GM21737 (cell line): ENCODE data around the gene IGFLR1.
A peak's percentile ranks its signal among the peaks of the same experiment; 100 is the strongest.
"Not testable (repeated sequence)": the region's sequence is repeated elsewhere in the genome, so short reads cannot be mapped to it uniquely, and the experiment has no call there.

Experiments used
- ATAC-seq: cut with Tn5 transposase; IDR thresholded peaks from one replicate; pipeline ENCODE4 v1.9.1; 2021; ENCODE audit warnings: mild to moderate bottlenecking, moderate library complexity; ENCODE audit not compliant: unreplicated experiment

Gene IGFLR1

DNA sequence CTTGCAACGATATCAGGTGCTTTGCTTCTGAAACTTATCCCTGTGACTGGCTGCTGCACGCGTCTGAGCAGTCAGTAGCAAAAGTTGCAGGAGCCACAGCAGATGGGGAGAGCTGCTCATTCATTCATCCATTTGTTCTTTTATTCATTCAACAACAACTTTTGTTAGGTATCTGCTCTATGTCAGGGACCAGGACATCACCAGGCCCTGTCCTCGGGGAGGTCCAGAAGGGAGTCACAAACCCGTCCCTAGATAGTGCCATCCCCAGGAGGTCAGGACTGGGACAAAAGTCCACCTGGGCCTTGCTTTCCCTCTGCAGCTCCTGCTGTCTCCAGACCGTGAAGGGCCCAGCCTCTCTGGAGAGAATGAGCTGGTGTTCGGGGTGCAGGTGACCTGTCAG is 35.7 kb upstream of the IGFLR1 start:
- ATAC-seq, result no peak

GRCh38 chr19:35777086-35777841 is 35.0 kb upstream of the IGFLR1 start:
- ATAC-seq, result no peak

DNA sequence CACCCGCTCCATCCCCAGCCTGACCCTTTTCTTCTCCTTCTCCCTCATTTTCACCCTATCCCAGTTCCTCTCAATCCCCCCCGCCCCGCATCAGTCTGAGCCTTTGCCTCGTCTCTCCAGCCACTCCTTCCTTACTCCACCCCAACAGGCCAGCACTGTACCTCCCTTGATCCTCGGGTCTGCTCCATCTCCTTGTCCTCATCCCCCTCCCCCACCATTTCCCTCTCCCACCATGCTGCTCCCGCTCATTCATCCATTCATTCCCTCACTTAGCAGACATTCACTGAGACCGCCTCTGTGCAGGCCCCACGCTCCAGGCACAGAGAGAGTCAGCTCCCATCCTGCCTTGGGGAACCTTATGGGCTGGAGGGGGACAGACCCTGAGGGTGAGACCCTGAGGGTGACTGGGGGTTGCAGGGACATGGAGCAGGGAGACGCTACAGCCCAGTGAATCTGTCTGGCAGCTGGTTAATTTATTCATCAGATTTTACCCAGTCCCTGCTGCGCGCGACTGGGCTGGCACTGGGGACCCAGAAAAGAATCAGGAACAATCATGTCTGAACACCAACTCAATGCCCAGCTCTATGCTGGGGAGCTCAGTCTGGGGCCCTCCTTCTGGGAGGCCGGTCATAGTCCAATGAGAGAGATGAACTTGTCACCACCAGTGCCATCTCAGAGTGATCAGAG is 34.0 kb upstream of the IGFLR1 start:
- no peak for ATAC-seq

DNA sequence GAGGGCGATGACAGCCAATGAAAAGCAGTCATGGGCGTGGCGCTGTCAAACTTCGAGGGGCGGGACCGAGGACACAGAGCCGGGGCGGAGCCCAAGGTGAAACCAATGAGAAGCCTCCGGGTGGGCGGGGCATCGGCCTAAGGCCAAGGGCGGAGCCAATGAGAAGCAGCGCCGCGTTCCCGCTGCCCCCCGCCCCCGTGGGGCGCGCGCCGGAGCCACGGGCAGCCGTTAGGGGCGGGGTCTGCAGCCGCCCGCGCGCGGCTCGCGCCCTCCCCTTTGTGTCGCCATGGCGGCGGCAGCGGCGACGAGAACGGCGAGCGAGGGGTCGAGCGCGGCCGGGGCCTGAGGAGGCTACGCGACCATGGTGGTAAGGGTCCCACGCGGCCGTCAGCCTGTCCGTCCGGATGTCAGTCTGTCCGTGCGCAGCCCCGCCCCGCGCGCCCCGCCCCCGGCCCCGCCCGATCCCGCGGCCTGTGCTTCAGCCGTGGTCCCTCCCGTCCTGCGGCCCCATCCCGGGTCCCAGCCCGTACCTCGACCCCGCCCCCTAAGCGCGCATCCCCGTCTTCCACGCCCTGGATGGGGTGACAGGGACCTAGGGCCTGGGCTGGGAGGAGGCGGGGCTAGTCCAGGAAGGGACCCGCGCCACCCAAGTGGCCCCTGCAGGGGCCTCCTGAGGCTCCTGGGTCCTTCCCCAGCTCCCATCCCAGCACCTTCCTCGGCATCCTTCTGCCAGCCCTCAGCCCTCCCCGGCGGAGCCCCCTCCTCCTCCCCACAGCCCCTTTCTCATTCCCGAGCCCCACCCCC is 33.2 kb upstream of the IGFLR1 start, which contains the start of gene ARHGAP33:
Gene ARHGAP33 (plus strand): TSS at position 267 of the 804 bp plus-strand sequence. CDS start 95 bp downstream, at position 362.
- peak; percentile 94 for ATAC-seq

DNA sequence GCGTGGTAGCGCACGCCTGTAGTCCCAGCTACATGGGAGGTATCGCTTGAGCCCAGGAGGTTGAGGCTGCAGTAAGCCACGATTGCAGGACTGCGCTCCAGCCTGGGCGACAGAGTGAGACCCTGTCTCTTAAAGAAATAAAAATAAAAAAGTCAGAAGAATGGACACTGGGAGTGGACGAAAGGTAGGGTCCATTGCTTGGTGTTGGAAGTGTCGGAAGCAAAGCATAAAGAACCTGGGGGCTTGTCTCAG is 32.7 kb upstream of the IGFLR1 start:
- no peak for ATAC-seq

DNA sequence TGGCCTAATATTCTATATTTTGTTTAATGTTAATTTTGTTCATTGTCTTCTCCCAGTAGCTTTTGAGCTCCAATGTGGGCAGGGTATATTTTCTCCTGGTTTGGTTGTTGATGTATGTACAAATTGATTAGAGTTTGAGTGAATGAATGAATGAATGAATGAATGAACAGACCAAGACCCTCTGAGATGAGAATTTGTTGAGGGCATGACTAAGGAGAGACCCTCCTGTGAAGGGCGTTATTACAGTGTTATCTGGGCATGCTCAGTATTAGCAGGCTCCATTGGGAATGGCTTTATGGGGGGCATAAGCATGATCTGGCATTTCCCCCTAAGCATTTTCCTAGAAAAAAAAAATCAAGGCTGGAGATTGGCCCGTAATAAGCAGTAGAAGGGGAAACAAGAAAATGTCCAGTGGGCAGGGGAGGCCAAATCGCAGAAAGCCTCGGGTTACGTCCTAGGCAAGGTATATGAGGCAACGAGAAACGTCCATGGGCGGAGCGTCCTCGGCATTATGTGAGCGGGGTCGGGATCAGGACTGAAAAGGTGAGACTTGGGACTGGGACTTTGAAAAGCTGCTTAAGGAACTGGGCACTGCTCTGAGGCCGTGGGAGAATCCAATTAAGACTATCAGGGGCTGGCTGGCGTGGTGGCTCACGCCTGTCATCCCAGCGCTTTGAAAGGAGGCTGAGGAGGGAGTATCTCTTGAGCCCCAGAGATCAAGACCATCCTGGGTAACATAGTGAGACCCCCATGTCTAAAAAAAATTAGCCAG is 32.2 kb upstream of the IGFLR1 start:
- ATAC-seq, result no peak

GRCh38 chr19:35773020-35773806 is 31.0 kb upstream of the IGFLR1 start:
- ATAC-seq, result no peak

- not testable (repeated sequence) for ATAC-seq
Observed at GRCh38 chr19:35772362-35772761, 30.1 kb upstream of the IGFLR1 start.

GRCh38 chr19:35768082-35768421 is 25.8 kb upstream of the IGFLR1 start:
- ATAC-seq, result no peak

- no peak for ATAC-seq
Observed at GRCh38 chr19:35767288-35768081, 25.2 kb upstream of the IGFLR1 start.

DNA sequence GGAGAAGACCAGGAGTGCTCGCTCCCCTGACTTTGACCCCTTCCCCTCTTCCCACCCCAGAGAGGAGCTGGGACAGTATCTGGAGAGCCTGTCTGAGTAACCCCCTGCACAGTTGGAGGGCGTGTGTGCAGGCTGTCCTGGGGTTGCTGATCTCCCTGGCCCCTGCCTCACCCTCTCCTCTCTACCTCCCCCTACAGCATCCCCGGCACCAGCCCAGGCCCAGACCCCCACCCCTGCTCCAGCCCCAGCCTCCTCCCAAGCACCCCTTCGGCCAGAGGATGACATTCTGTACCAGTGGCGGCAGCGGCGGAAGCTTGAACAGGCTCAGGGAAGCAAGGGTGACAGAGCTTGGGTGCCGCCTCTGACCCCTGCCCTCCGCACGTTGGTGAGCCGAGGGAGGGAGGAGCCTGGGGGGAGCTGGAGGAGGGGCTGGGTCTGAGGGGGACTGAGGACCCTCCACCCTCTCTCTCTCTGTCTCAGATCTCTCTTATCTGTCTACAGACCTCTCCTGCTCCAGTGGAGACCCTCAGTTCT is 24.4 kb upstream of the IGFLR1 start:
- ATAC-seq, result no peak

DNA sequence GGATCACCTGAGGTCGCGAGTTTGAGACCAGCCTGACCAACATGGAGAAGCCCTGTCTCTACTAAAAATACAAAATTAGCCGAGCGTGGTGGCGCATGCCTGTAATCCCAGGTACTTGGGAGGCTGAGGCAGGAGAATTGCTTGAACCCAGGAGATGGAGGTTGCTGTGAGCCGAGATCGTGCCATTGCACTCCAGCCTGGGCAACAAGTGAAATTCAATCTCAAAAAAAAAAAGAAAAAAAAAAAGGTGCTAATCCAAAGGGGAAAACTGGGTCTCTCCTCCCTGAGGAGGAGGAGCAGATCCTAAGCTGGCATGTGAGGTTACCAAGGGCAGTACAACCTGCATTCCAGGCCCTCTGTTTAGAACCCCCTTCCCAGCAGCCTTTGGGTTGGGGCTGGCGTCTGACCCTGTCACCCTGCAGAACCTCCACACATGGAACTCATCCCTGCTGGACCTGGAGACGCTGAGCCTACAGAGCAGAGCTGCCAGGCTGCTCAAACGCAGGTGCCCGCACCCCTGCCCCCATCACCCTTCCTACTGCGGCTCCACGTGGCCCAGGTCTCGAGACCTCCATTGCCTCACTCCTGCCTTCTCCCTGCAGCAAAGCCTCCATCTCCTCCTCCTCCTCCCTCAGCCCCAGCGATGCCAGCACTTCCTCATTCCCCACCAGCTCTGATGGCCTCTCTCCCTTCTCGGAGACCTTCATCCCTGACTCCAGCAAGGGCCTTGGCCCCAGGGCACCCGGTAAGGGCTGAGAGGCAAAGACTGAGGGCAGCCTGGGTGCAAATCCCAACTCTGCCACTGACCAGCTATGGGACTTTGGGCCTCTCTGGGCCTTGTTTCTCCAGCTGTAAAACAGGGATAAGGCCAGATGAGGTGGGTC is 22.4 kb upstream of the IGFLR1 start:
- ATAC-seq, result no peak

DNA sequence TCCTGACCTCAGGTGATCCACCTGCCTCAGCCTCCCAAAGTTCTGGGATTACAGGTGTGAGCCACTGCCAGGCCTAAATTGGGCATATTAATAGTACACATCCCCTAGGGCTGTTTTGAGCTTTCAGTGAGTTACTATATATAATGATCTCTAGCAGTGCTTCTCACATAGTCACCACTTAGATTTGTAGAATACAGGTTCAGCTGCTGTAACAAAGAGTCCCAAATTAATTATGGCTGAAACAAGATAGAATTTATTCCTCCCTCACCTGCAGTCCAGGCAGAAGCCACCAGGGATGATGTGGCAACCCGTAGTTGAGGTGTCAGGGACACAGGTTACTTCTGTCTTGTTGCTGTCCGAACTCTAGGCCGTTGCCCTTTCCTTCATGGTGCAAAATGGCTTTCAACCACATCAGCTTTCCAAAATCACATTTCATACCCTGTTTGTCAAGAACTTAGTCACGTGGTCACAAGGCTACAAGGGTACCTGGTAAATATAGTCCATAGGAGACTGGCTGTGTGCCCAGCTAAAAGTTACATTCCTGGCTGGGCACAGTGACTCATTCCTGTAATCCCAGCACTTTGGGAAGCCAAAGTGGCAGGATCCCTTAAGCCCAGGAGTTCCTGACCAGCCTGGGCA is 18.6 kb upstream of the IGFLR1 start:
- no peak for ATAC-seq

- ATAC-seq, result no peak
Observed at GRCh38 chr19:35759697-35760096, 17.4 kb upstream of the IGFLR1 start.

DNA sequence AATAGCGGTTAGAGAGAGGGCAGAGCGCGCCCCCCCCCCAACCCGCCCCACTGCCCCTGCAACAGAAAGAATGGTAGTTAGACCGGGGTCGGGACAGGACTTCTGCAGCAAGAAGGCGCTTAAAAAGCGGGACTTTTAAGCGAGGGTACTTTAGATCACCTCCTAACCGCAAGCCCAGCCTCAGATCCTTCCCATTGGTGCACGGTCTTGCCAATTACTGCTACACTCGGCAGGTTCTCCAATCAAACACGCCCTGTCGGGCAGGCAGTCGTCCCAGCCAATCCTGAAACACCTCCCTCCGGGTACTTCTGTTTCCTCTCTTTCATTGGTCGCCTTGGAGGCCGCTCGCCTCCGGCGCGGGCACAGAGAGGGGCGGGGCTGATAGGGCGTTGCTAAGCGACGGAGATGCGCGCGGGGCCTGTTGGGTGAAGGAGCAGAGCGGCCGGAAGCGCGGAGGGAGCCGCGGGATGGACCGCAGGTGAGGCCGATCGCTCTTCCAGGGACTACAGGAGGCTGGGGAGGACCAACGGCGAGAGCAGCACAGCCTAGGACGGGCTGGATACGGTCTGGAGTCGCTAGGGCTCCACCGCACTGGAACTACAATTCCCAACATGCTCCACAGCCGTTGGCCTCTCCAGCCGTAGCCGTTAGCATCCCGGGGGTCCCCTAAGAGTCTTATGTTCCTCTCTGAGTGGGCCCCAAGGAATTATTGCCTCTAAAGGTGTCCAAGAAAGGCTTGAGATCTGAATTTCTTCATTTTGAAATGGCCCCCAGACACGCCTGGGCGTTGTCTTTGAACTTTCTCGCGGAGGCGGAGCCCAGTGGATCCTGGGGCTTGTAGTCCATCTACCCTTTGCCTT is 15.7 kb upstream of the IGFLR1 start, which contains the start of gene PROSER3:
Gene PROSER3 (plus strand): TSS at position 428 of the 860 bp plus-strand sequence. CDS start 40 bp downstream, at position 468.
- peak; percentile 94 for ATAC-seq

DNA sequence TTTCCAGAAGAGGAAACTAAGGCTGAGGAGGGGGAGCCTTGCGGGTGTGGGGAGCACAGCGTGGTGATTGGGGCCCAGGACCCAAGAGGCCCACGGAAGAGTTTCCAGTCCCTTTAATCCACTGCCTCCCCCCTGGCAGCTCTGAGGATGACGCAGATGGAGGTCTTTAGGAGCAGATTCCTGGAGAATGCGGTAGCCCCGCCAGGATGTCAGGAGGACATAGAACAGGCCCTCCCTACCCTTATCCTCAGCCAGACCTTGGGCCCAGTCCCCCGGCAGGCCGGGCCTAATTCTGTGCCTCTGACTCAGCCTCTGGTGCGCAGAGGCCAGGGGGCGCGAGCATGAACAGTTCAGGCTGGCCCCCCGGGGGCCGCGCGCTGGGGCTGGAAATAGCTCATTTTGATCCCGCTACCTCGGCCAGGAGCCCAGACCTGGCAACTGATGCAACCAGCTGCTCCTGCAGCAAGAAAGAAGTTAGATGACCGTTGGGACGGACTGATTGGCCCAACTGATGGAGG is 15.0 kb upstream of the IGFLR1 start:
- no peak for ATAC-seq
